ENCODE data around the gene AFP.

Gene AFP

GRCh38 chr4:73440653-73441052 lies 4.6 kb downstream of the AFP start:
- H3K4me3 ChIP-seq (ENCODE audit: low read depth, low read length): no peak overlapping the region
- no peak for TF ChIP-seq CTCF (IDR thresholded peaks at IDR 0.05; ENCODE audit: insufficient read depth, low read depth, low read length, missing control alignments)
- no peak for DNase-seq (ENCODE audit: low read depth)

DNA sequence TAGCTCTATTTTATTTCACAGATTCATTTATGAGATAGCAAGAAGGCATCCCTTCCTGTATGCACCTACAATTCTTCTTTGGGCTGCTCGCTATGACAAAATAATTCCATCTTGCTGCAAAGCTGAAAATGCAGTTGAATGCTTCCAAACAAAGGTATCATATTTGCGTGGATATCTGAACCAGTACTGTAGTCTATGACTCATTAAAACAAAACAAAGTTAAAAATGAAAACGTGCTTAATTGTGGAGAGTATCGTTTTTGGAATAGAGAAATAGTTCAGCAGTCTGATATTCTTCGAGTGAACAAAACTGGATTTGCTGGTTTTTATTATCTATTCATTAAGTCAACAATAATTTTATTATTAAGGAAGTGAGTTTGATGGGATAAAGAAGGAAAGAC lies 6.3 kb downstream of the AFP start:
- no peak overlapping the region for H3K4me3 ChIP-seq (ENCODE audit: low read depth, low read length)
- no peak for TF ChIP-seq CTCF (IDR thresholded peaks at IDR 0.05; ENCODE audit: insufficient read depth, low read depth, low read length, missing control alignments)
- DNase-seq (ENCODE audit: low read depth): no peak

DNA sequence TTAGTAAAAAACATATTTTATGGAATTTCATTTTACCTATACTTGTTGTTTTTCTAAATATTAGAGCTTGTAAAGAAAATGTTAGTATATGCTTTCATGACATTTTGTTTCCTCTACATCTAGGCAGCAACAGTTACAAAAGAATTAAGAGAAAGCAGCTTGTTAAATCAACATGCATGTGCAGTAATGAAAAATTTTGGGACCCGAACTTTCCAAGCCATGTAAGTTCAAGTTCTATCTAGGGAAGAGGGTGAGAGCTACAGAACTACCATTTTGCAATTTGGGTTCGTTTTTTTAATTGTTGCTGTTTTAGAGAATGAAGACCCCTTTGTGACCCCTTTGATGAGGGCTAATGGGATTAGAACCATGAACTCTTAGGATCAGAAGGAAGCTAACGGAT lies 7.2 kb downstream of the AFP start:
- H3K4me3 ChIP-seq (ENCODE audit: low read depth, low read length): no peak overlapping the region
- no peak for DNase-seq (ENCODE audit: low read depth)
- TF ChIP-seq CTCF (IDR thresholded peaks at IDR 0.05; ENCODE audit: insufficient read depth, low read depth, low read length, missing control alignments): no peak

DNA sequence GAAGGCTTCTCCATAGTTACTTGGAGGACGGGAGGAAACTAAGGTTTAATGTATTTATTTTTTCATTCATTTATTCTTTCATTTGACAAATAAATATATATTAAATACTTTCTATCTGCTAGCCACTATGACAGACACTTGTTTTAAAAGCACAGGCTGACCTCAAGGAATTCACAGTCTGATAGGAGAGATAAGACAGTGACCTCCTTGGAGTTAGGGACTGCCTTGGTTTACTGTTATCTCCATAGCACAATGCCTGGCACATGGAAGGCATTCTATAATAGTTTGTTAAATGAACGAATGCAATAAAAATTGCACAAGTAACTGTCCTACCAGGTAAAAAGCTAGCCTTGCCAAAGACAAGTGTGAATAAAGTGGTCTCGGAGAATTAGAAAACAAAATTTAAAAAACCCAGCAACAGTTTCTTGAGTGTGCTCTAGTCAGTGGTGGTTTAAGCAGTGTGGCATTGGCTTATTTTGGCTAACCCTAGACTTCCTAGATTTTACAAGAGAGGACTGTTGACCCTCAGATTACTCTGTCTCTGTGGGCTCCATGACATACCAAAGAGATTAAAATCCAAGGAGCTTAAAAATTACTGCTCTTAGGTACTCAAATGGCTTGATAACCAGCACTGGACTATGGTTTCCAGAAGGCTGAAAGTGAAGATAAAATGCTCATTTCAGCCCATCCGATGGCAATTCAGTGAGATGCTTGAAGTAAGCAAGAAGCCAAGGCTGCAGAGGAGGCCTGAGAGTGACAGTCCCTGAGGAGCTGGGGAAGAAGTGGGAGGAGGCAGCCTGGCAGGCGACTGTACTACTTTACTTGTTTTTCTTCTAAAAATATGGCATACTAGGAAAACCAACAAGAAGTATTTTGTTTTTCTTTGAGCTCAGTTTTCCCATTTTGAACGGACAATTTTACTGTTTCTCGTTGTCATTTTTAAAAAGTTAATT lies 9.6 kb downstream of the AFP start:
- no peak for DNase-seq (ENCODE audit: low read depth)
- no peak overlapping the region for H3K4me3 ChIP-seq (ENCODE audit: low read depth, low read length)
- no peak for TF ChIP-seq CTCF (IDR thresholded peaks at IDR 0.05; ENCODE audit: insufficient read depth, low read depth, low read length, missing control alignments)

GRCh38 chr4:73446336-73446938 lies 10.4 kb downstream of the AFP start:
- peak; percentile 69 for DNase-seq (ENCODE audit: low read depth)
- TF ChIP-seq CTCF (IDR thresholded peaks at IDR 0.05; ENCODE audit: insufficient read depth, low read depth, low read length, missing control alignments): peak; percentile 76
- H3K4me3 ChIP-seq (ENCODE audit: low read depth, low read length): no peak overlapping the region

DNA sequence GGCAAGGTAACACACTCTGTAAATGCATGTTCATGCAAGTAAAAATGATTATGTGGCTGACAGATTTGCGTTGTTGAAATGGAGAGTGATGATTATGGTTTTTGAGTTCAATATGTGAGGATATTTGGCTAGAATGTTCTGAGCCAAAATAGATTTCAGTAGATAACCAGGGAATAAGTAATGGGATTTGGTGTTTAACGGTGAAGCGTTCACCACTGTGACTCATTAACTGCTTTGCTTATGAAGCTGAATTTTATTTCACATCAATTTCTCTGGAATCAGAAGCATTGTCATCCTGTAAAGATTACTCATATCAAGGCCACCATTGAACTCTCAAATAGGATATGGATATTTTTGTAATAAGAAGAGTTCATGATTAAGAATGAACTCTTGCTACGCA lies 11.7 kb downstream of the AFP start:
- no peak overlapping the region for H3K4me3 ChIP-seq (ENCODE audit: low read depth, low read length)
- DNase-seq (ENCODE audit: low read depth): no peak
- TF ChIP-seq CTCF (IDR thresholded peaks at IDR 0.05; ENCODE audit: insufficient read depth, low read depth, low read length, missing control alignments): no peak

All from GM12865 (cell line).